GM12864 (cell line): ENCODE data around the gene HOXC11.

Source experiments
- DNase-seq: peaks from one replicate; pipeline ENCODE4 v3.0.0-alpha.2; 2011; ENCODE audit warnings: low read depth
- H3K4me3 ChIP-seq: 2 replicates; pipeline ENCODE4 v1.5.1; 2011; ENCODE audit warnings: mild to moderate bottlenecking, low read depth, low read length, control low read depth
- TF ChIP-seq, protein P1 (sequence below): IDR thresholded peaks from 2 replicates; pipeline ENCODE4 v1.5.1; 2011; ENCODE audit warnings: low read depth, mild to moderate bottlenecking, moderate library complexity, low read length, control low read depth, inconsistent platforms; ENCODE audit errors: missing control alignments

The HOXC11 gene

DNA sequence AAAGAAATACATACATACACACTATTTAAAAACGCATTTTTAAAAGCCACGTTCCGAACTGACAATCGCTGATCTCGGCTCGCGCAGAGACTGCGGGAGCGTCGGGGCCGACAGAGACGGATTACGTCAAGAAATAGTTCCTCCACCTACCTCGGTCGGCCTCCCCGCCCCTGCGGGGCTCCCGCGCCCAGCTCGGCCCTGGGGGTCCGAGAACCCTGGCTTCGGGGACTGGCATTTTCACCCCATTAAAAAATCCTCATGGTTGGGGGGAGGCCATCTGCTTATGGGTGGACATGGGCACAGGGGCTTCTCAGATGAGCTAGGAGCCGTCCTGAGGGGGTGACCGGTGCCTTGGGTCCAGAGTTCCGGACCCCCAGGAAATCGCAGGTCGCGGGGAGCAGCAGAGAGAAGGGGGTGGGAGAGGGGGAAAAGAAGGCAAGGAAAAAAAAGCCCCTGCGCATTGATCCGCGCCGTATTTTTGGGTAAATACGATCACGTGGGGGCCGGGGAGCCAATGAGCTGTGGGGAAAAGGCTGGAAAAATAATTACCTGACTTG, 26.7 kb downstream of the HOXC11 start:
- DNase-seq, result no peak
- TF ChIP-seq, protein P1, sequence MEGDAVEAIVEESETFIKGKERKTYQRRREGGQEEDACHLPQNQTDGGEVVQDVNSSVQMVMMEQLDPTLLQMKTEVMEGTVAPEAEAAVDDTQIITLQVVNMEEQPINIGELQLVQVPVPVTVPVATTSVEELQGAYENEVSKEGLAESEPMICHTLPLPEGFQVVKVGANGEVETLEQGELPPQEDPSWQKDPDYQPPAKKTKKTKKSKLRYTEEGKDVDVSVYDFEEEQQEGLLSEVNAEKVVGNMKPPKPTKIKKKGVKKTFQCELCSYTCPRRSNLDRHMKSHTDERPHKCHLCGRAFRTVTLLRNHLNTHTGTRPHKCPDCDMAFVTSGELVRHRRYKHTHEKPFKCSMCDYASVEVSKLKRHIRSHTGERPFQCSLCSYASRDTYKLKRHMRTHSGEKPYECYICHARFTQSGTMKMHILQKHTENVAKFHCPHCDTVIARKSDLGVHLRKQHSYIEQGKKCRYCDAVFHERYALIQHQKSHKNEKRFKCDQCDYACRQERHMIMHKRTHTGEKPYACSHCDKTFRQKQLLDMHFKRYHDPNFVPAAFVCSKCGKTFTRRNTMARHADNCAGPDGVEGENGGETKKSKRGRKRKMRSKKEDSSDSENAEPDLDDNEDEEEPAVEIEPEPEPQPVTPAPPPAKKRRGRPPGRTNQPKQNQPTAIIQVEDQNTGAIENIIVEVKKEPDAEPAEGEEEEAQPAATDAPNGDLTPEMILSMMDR, result no peak
- no peak overlapping the region; the same call in 1 of the 2 replicates for H3K4me3 ChIP-seq

DNA sequence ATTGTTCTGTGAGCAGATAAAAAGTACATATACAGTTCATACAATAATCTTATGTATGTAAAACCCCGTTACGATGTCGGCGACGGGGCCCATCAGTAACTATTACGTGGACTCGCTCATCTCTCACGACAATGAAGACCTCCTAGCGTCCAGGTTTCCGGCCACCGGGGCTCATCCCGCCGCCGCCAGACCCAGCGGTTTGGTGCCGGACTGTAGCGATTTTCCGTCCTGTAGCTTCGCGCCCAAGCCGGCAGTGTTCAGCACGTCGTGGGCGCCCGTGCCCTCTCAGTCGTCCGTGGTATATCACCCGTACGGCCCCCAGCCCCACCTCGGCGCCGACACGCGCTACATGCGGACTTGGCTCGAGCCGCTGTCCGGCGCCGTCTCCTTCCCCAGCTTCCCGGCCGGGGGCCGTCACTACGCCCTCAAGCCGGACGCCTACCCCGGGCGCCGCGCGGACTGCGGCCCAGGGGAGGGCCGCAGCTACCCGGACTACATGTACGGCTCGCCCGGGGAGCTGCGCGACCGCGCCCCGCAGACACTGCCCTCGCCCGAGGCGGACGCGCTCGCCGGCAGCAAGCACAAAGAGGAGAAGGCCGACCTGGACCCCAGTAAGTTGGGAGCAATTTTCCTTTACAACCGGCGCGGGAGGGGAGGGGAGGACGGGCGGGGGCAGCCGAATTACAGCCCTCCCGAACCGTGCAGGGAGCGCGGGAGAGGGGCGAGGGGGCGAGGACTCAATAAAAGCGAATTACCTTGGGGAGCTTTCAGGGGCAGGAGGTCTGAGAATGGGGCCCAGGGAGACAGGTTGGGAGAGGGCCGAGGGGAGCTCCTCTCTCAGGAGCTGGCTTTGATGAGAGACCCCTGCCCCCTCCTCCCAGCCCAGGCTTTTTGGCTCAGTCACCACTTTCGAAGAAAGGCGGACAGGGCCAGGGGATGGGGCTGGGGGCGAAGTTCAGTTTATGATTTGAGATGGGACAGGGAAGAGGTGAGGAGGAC, 27.5 kb downstream of the HOXC11 start, which contains the start of gene HOXC9:
Gene HOXC9, plus strand, starts transcription at position 46 of the 999 bp plus-strand sequence. Its CDS starts 28 bp downstream, at position 74.
- TF ChIP-seq, protein P1, result no peak
- peak within 1 kb of the TSS; percentile 23 for H3K4me3 ChIP-seq
- DNase-seq, result no peak

DNA sequence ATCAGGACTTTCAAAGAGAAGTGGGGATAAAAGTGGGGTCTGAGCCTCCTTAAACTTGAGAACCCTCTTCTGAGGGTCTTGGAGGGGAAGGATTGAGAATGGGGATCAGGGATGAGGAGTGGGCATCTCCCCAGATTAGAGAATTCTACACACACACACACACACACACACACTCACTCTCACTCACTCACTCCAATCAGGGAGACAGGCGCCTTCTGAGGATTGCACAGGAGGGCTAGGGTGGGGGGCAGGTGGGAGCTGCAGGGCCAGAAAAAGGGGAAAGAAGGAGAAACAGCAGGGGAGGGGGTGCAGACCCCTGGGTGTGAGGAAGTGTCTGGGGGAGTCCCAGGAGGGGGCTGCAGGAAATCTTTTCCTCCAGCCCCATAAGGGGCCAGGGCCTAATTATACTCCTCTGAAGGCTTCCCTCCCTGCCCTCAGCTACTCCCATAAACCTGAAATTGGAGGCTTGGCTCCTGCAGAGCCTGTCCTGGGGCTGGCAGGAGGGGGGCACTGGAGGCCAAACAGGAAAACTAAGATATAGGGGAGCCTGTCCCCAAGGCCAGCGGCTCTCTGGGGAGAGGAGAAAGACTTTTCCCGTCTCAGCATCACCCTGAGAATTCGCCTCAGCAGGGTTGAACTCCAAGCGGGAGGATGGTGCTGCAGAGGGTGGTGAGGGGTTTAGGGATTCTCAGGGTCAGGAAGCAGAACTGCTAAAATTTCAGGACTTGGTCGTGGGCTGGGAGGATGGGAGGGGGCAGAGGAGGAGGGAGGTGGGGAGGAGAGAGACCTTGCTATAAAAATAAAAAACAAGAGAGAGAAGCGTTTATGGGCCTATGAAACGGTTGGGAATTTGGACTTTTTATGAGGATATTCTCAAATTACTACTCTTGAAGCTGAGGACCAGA, 28.6 kb downstream of the HOXC11 start:
- no peak for DNase-seq
- TF ChIP-seq, protein P1, result no peak
- H3K4me3 ChIP-seq, result no peak overlapping the region

- H3K4me3 ChIP-seq, result no peak overlapping the region
- DNase-seq, result no peak
- TF ChIP-seq, protein P1, result no peak
Measured at GRCh38 chr12:54002278-54002914, 29.5 kb downstream of the HOXC11 start.

- no peak overlapping the region for H3K4me3 ChIP-seq
- TF ChIP-seq, protein P1, result no peak
- no peak for DNase-seq
Measured at GRCh38 chr12:54002915-54003389, 30.0 kb downstream of the HOXC11 start.

DNA sequence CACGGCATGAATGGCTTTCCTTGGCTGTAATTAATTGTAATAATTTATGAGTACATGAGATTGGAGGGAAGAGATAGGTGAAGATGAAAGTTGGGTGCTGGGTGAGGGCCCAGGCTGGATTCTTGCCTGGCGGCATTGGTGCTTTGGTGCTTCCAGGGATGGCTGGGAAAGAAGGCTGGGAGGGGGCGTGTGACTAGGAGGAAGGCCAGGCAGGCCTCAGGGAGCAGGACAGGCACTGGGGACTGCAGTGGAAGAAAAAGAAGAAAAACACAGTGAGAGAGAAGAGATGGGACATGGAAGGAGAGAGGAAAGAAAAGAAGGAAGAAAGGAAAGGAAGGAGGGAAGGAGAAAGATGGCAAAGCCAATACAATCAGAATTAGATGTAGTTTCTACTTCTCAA, 30.7 kb downstream of the HOXC11 start:
- TF ChIP-seq, protein P1, result no peak
- H3K4me3 ChIP-seq, result no peak overlapping the region
- DNase-seq, result no peak
